ENCODE data around the gene SH2D1A. TPM values are rescaled to one million over a fixed set of nuclear protein-coding genes. Genes with fewer than 3 reads are reported as not detected.

SH2D1A gene
- total RNA-seq, 1 donor from 2014 or later: not detected

GRCh38 chrX:124341396-124342132 is 4.8 kb upstream of the SH2D1A start:
- TF ChIP-seq EZH2 (IDR thresholded peaks at IDR 0.05; ENCODE audit: insufficient read depth, low read length): no peak
- TF ChIP-seq, protein P1, sequence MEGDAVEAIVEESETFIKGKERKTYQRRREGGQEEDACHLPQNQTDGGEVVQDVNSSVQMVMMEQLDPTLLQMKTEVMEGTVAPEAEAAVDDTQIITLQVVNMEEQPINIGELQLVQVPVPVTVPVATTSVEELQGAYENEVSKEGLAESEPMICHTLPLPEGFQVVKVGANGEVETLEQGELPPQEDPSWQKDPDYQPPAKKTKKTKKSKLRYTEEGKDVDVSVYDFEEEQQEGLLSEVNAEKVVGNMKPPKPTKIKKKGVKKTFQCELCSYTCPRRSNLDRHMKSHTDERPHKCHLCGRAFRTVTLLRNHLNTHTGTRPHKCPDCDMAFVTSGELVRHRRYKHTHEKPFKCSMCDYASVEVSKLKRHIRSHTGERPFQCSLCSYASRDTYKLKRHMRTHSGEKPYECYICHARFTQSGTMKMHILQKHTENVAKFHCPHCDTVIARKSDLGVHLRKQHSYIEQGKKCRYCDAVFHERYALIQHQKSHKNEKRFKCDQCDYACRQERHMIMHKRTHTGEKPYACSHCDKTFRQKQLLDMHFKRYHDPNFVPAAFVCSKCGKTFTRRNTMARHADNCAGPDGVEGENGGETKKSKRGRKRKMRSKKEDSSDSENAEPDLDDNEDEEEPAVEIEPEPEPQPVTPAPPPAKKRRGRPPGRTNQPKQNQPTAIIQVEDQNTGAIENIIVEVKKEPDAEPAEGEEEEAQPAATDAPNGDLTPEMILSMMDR (IDR thresholded peaks at IDR 0.05; ENCODE audit: insufficient read depth, low read depth, low read length): no peak
- FAIRE-seq: no peak
- no peaks in the 10 kb centered on the region for H4K20me1 ChIP-seq (ENCODE audit: insufficient read depth, low read length)

GRCh38 chrX:124342174-124342867 is 4.0 kb upstream of the SH2D1A start:
- Histone ChIP-seq H3K36me3 (ENCODE audit: insufficient read depth, low read length) (no peaks in the 10 kb centered on the region), H3K9me3 (ENCODE audit: insufficient read depth, low read depth, low read length) (no peaks in the 10 kb centered on the region), H3K4me3 (ENCODE audit: insufficient read depth, low read depth, low read length) (no peak overlapping the region), H3K9ac (ENCODE audit: low read length) (no peak overlapping the region), H3K79me2 (ENCODE audit: insufficient read depth, low read length) (no peaks in the 10 kb centered on the region), H3K4me1 (ENCODE audit: insufficient read depth, low read length) (no peaks in the 10 kb centered on the region), H3K4me2 (ENCODE audit: low read length) (no peak overlapping the region), H2AFZ (ENCODE audit: low read depth, low read length) (no peak overlapping the region), H4K20me1 (ENCODE audit: insufficient read depth, low read length) (no peaks in the 10 kb centered on the region), H3K27ac (ENCODE audit: low read depth, low read length) (no peak overlapping the region), H3K27me3 (ENCODE audit: insufficient read depth, low read length) (no peaks in the 10 kb centered on the region)
- no peaks in the 10 kb centered on the region for H3K9me3 Mint-ChIP-seq (ENCODE audit: unreplicated experiment)
- no peaks in the 10 kb centered on the region for H3K4me1 Mint-ChIP-seq (ENCODE audit: low read depth, unreplicated experiment)
- no peaks in the 10 kb centered on the region for H3K36me3 Mint-ChIP-seq (ENCODE audit: low read depth, unreplicated experiment)
- FAIRE-seq (no peak), DNase-seq (ENCODE audit: low read depth) (no peak)
- H3K4me3 Mint-ChIP-seq (ENCODE audit: unreplicated experiment): no peak overlapping the region
- TF ChIP-seq EZH2 (IDR thresholded peaks at IDR 0.05; ENCODE audit: insufficient read depth, low read length): no peak
- TF ChIP-seq, protein P1 (IDR thresholded peaks at IDR 0.05; ENCODE audit: insufficient read depth, low read depth, low read length): no peak
- no peak overlapping the region for H3K27ac Mint-ChIP-seq (ENCODE audit: unreplicated experiment)
- peaks cover 1% of the 10 kb centered on the region for H3K27me3 Mint-ChIP-seq (ENCODE audit: low read depth, unreplicated experiment)

More at GRCh38 chrX:124341396-124342132, 4.8 kb upstream of the SH2D1A start:
- Histone ChIP-seq H2AFZ (ENCODE audit: low read depth, low read length) (no peak overlapping the region), H3K36me3 (ENCODE audit: insufficient read depth, low read length) (no peaks in the 10 kb centered on the region), H3K27me3 (ENCODE audit: insufficient read depth, low read length) (no peaks in the 10 kb centered on the region), H3K4me2 (ENCODE audit: low read length) (no peak overlapping the region), H3K27ac (ENCODE audit: low read depth, low read length) (no peak overlapping the region), H3K79me2 (ENCODE audit: insufficient read depth, low read length) (no peaks in the 10 kb centered on the region), H3K9me3 (ENCODE audit: insufficient read depth, low read depth, low read length) (no peaks in the 10 kb centered on the region), H3K4me3 (ENCODE audit: insufficient read depth, low read depth, low read length) (no peak overlapping the region), H3K9ac (ENCODE audit: low read length) (no peak overlapping the region), H3K4me1 (ENCODE audit: insufficient read depth, low read length) (no peaks in the 10 kb centered on the region)
- peaks cover 1% of the 10 kb centered on the region for H3K27me3 Mint-ChIP-seq (ENCODE audit: low read depth, unreplicated experiment)
- no peaks in the 10 kb centered on the region for H3K9me3 Mint-ChIP-seq (ENCODE audit: unreplicated experiment)
- DNase-seq (ENCODE audit: low read depth): no peak
- H3K4me1 Mint-ChIP-seq (ENCODE audit: low read depth, unreplicated experiment): no peaks in the 10 kb centered on the region
- H3K36me3 Mint-ChIP-seq (ENCODE audit: low read depth, unreplicated experiment): no peaks in the 10 kb centered on the region
- H3K27ac Mint-ChIP-seq (ENCODE audit: unreplicated experiment): no peak overlapping the region
- no peak overlapping the region for H3K4me3 Mint-ChIP-seq (ENCODE audit: unreplicated experiment)

GRCh38 chrX:124343016-124343415 is 3.3 kb upstream of the SH2D1A start:
- Histone ChIP-seq H4K20me1 (ENCODE audit: insufficient read depth, low read length) (no peaks in the 10 kb centered on the region), H3K9ac (ENCODE audit: low read length) (no peak overlapping the region), H3K4me2 (ENCODE audit: low read length) (no peak overlapping the region), H3K79me2 (ENCODE audit: insufficient read depth, low read length) (no peaks in the 10 kb centered on the region), H3K36me3 (ENCODE audit: insufficient read depth, low read length) (no peaks in the 10 kb centered on the region), H3K9me3 (ENCODE audit: insufficient read depth, low read depth, low read length) (no peaks in the 10 kb centered on the region), H3K27me3 (ENCODE audit: insufficient read depth, low read length) (no peaks in the 10 kb centered on the region), H3K27ac (ENCODE audit: low read depth, low read length) (no peak overlapping the region), H2AFZ (ENCODE audit: low read depth, low read length) (no peak overlapping the region), H3K4me1 (ENCODE audit: insufficient read depth, low read length) (no peaks in the 10 kb centered on the region), H3K4me3 (ENCODE audit: insufficient read depth, low read depth, low read length) (no peak overlapping the region)
- no peak overlapping the region for H3K4me3 Mint-ChIP-seq (ENCODE audit: unreplicated experiment)
- H3K36me3 Mint-ChIP-seq (ENCODE audit: low read depth, unreplicated experiment): no peaks in the 10 kb centered on the region
- DNase-seq (ENCODE audit: low read depth): no peak
- no peaks in the 10 kb centered on the region for H3K9me3 Mint-ChIP-seq (ENCODE audit: unreplicated experiment)
- H3K4me1 Mint-ChIP-seq (ENCODE audit: low read depth, unreplicated experiment): no peaks in the 10 kb centered on the region
- TF ChIP-seq EZH2 (IDR thresholded peaks at IDR 0.05; ENCODE audit: insufficient read depth, low read length): no peak
- TF ChIP-seq, protein P1 (IDR thresholded peaks at IDR 0.05; ENCODE audit: insufficient read depth, low read depth, low read length): no peak
- no peak overlapping the region for H3K27ac Mint-ChIP-seq (ENCODE audit: unreplicated experiment)
- FAIRE-seq: peak; percentile 73
- H3K27me3 Mint-ChIP-seq (ENCODE audit: low read depth, unreplicated experiment): peaks cover 1% of the 10 kb centered on the region

Data from astrocyte (in vitro differentiated cells and primary cell).